ENCODE data around the gene CYB5R4.

CYB5R4 gene

DNA sequence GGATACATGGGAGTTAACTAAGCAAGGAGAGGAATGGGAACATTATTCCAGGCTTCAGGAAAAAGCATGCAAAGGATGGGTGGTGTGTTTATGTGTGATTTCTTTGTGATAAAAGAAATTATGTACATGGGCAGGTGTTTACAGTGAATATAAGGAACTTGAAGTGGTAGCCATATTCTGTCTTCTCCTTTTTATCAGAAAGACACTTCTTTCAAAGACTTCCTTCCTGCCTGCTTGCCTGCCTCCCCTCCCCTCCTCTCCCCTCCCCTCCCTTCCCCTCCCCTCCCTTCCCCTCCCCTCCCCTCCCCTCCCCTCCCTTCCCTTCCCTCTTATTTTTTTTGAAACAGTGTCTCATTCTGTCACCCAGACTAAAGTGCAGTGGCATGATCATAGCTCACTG lies 14.4 kb downstream of the CYB5R4 start:
- Histone ChIP-seq H3K9ac (ENCODE audit: low read depth, low read length, poor library complexity, severe bottlenecking) (no peak overlapping the region), H3K36me3 (ENCODE audit: insufficient read depth, low read length) (0 out of 2 replicates have a peak, but pooled peaks cover 3% of the 10 kb centered on the region), H3K4me3 (ENCODE audit: low read length, poor library complexity, severe bottlenecking) (peak overlapping the region; percentile 1), H3K27me3 (ENCODE audit: insufficient read depth, low read length, poor library complexity, severe bottlenecking) (no peaks in the 10 kb centered on the region), H2AFZ (ENCODE audit: low read length) (no peak overlapping the region), H3K4me1 (ENCODE audit: insufficient read depth, low read length, poor library complexity, severe bottlenecking) (peaks cover 18% of the 10 kb centered on the region), H3K9me2 (replicated peaks; ENCODE audit: low read depth, low read length) (no peaks in the 10 kb centered on the region), H4K20me1 (ENCODE audit: insufficient read depth, low read length, poor library complexity, severe bottlenecking) (peaks cover under 1% of the 10 kb centered on the region), H3F3A (ENCODE audit: low read depth) (peaks cover 3% of the 10 kb centered on the region; the same call in 1 of the 2 replicates), H3K4me2 (ENCODE audit: low read depth, low read length, poor library complexity, severe bottlenecking) (peak overlapping the region; percentile 52), H3K79me2 (ENCODE audit: insufficient read depth, low read length) (peaks cover 44% of the 10 kb centered on the region), H3K9me3 (ENCODE audit: insufficient read depth, low read depth, low read length) (no peaks in the 10 kb centered on the region)
- TF ChIP-seq, protein P1, sequence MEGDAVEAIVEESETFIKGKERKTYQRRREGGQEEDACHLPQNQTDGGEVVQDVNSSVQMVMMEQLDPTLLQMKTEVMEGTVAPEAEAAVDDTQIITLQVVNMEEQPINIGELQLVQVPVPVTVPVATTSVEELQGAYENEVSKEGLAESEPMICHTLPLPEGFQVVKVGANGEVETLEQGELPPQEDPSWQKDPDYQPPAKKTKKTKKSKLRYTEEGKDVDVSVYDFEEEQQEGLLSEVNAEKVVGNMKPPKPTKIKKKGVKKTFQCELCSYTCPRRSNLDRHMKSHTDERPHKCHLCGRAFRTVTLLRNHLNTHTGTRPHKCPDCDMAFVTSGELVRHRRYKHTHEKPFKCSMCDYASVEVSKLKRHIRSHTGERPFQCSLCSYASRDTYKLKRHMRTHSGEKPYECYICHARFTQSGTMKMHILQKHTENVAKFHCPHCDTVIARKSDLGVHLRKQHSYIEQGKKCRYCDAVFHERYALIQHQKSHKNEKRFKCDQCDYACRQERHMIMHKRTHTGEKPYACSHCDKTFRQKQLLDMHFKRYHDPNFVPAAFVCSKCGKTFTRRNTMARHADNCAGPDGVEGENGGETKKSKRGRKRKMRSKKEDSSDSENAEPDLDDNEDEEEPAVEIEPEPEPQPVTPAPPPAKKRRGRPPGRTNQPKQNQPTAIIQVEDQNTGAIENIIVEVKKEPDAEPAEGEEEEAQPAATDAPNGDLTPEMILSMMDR (conservative IDR thresholded peaks at IDR 0.05; ENCODE audit: low read length), result no peak
- TF ChIP-seq EZH2phosphoT487 (IDR thresholded peaks at IDR 0.05; ENCODE audit: borderline replicate concordance), result no peak

DNA sequence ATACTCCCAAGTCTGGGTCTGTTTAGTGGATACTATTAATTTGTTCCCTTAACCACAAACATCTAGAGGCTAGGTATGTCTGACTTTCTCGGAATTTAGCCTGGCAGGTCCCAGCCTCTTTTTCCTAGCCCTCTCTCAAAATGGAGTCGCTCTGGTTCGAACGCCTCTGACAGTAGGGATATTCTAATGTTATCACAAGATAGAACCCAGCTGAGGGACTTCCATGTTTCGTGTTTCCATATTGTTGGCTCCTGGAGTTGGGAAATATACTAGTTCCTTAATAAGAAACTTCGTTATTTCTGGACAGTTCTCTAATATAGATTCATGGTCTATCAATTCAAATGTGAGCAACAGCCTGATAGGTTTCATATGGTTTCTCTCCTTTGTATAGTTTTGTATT lies 16.4 kb downstream of the CYB5R4 start:
- Histone ChIP-seq H3K79me2 (ENCODE audit: insufficient read depth, low read length) (peaks cover 55% of the 10 kb centered on the region), H3K4me3 (ENCODE audit: low read length, poor library complexity, severe bottlenecking) (no peak overlapping the region), H3K9ac (ENCODE audit: low read depth, low read length, poor library complexity, severe bottlenecking) (no peak overlapping the region), H3K4me1 (ENCODE audit: insufficient read depth, low read length, poor library complexity, severe bottlenecking) (peaks cover 22% of the 10 kb centered on the region), H3K36me3 (ENCODE audit: insufficient read depth, low read length) (0 out of 2 replicates have a peak, but pooled peaks cover 3% of the 10 kb centered on the region), H2AFZ (ENCODE audit: low read length) (no peak overlapping the region), H3K9me3 (ENCODE audit: insufficient read depth, low read depth, low read length) (no peaks in the 10 kb centered on the region), H3K4me2 (ENCODE audit: low read depth, low read length, poor library complexity, severe bottlenecking) (no peak overlapping the region), H4K20me1 (ENCODE audit: insufficient read depth, low read length, poor library complexity, severe bottlenecking) (peaks cover 8% of the 10 kb centered on the region), H3F3A (ENCODE audit: low read depth) (peaks cover 3% of the 10 kb centered on the region; the same call in 1 of the 2 replicates), H3K9me2 (replicated peaks; ENCODE audit: low read depth, low read length) (no peaks in the 10 kb centered on the region), H3K27me3 (ENCODE audit: insufficient read depth, low read length, poor library complexity, severe bottlenecking) (no peaks in the 10 kb centered on the region)
- TF ChIP-seq, protein P1 (conservative IDR thresholded peaks at IDR 0.05; ENCODE audit: low read length), result no peak
- TF ChIP-seq EZH2phosphoT487 (IDR thresholded peaks at IDR 0.05; ENCODE audit: borderline replicate concordance), result no peak

DNA sequence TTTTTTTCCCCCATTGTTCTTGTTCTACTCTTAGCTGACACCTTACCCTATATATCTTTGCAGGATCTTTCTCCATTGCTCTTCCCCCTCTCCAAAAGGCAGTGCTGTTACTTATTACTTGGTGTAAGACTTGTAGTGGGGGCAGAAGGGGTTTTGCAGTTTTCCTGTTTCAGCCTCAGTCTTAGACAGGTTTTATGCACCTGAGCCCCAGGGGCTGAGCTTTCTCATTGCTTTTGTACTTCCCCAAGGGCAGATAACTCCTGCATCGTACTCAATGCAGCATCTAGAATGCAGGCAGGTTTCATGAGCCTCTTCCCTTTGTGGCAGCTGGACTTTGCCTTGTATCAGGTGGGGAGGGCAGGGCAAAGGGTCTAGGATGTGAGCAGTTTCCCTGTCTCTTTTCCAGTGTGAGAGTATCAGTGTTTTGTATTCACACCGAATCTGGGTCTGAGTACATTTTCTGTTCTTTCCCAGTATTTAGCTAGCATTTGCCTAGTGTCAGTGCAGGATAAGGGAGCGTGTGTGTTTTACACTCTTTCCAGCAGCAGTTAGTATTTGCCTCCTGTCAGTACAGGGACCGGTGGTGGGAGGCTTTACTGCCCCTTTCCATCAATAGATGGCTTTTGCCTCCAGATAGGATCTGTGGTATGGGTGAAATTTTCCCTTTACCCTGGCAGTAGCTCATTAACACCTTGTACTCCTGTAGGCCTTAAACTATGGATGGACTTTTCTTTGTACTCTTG lies 19.6 kb downstream of the CYB5R4 start:
- Histone ChIP-seq H3K9ac (ENCODE audit: low read depth, low read length, poor library complexity, severe bottlenecking) (no peak overlapping the region), H3F3A (ENCODE audit: low read depth) (no peaks in the 10 kb centered on the region), H3K79me2 (ENCODE audit: insufficient read depth, low read length) (peaks cover 71% of the 10 kb centered on the region), H3K36me3 (ENCODE audit: insufficient read depth, low read length) (no peaks in the 10 kb centered on the region), H3K4me2 (ENCODE audit: low read depth, low read length, poor library complexity, severe bottlenecking) (no peak overlapping the region), H3K4me3 (ENCODE audit: low read length, poor library complexity, severe bottlenecking) (no peak overlapping the region), H3K27me3 (ENCODE audit: insufficient read depth, low read length, poor library complexity, severe bottlenecking) (no peaks in the 10 kb centered on the region), H3K9me2 (replicated peaks; ENCODE audit: low read depth, low read length) (no peaks in the 10 kb centered on the region), H3K9me3 (ENCODE audit: insufficient read depth, low read depth, low read length) (no peaks in the 10 kb centered on the region), H2AFZ (ENCODE audit: low read length) (no peak overlapping the region), H3K4me1 (ENCODE audit: insufficient read depth, low read length, poor library complexity, severe bottlenecking) (peaks cover 4% of the 10 kb centered on the region), H4K20me1 (ENCODE audit: insufficient read depth, low read length, poor library complexity, severe bottlenecking) (peaks cover 8% of the 10 kb centered on the region)
- TF ChIP-seq, protein P1 (conservative IDR thresholded peaks at IDR 0.05; ENCODE audit: low read length), result no peak
- no peak for TF ChIP-seq EZH2phosphoT487 (IDR thresholded peaks at IDR 0.05; ENCODE audit: borderline replicate concordance)
